H9 (cell line): Measurements from ENCODE around the gene TJP2. TPM values are rescaled to one million over a fixed set of nuclear protein-coding genes. Genes with fewer than 3 reads are reported as not detected.

ENCODE experiments used
- DNase-seq: peaks from one replicate; pipeline ENCODE4 v3.0.0-alpha.2; 2017
- H2AFZ ChIP-seq: one replicate; pipeline ENCODE4 v1.6.1; 2013; ENCODE audit warnings: mild to moderate bottlenecking, low read length, control low read depth, moderate library complexity
- H2AK5ac ChIP-seq: 2 replicates; pipeline ENCODE4 v1.6.1; 2013; ENCODE audit warnings: low read length, control low read depth, mixed read lengths; ENCODE audit not compliant: insufficient read length
- H2BK120ac ChIP-seq: one replicate; pipeline ENCODE4 v1.6.1; 2013; ENCODE audit warnings: low read depth, mild to moderate bottlenecking, low read length, control low read depth, inconsistent platforms; ENCODE audit not compliant: poor library complexity, severe bottlenecking
- H2BK12ac ChIP-seq: 2 replicates; pipeline ENCODE4 v1.6.1; 2013; ENCODE audit warnings: low read length, control low read depth, mixed read lengths, low read depth; ENCODE audit not compliant: insufficient read length
- H2BK15ac ChIP-seq: 2 replicates; pipeline ENCODE4 v1.6.1; 2013; ENCODE audit warnings: low read depth, low read length, control low read depth
- H2BK20ac ChIP-seq: one replicate; pipeline ENCODE4 v1.6.1; 2013; ENCODE audit warnings: low read depth, mild to moderate bottlenecking, low read length, control low read depth, inconsistent platforms; ENCODE audit not compliant: poor library complexity, severe bottlenecking
- H2BK5ac ChIP-seq: 2 replicates; pipeline ENCODE4 v1.6.1; 2013; ENCODE audit warnings: low read length, control low read depth, mixed read lengths; ENCODE audit not compliant: insufficient read length
- H3K14ac ChIP-seq: 2 replicates; pipeline ENCODE4 v1.6.1; 2013; ENCODE audit warnings: low read length, control low read depth; ENCODE audit not compliant: insufficient read depth
- H3K18ac ChIP-seq: 2 replicates; pipeline ENCODE4 v1.6.1; 2013; ENCODE audit warnings: low read depth, mild to moderate bottlenecking, mixed read lengths, low read length, control low read depth; ENCODE audit not compliant: insufficient read length
- H3K23ac ChIP-seq: 2 replicates; pipeline ENCODE4 v1.6.1; 2013; ENCODE audit warnings: low read length, control low read depth, mixed read lengths, low read depth; ENCODE audit not compliant: insufficient read length
- H3K23me2 ChIP-seq: 2 replicates; pipeline ENCODE4 v1.6.1; 2013; ENCODE audit warnings: low read depth, mild to moderate bottlenecking, mixed read lengths, low read length, control low read depth; ENCODE audit not compliant: insufficient read length, poor library complexity, severe bottlenecking
- H3K27ac ChIP-seq: 2 replicates; pipeline ENCODE4 v1.5.1; 2013; ENCODE audit warnings: low read length, control low read depth, mixed read lengths, low read depth; ENCODE audit not compliant: insufficient read length
- H3K27me3 ChIP-seq: 2 replicates; pipeline ENCODE4 v1.6.1; 2013; ENCODE audit warnings: low read length, control low read depth, inconsistent platforms; ENCODE audit not compliant: insufficient read depth
- H3K4ac ChIP-seq: 2 replicates; pipeline ENCODE4 v1.6.1; 2013; ENCODE audit warnings: low read depth, mild to moderate bottlenecking, control low read depth, inconsistent platforms, low read length, moderate library complexity
- H3K4me1 ChIP-seq: 2 replicates; pipeline ENCODE4 v1.6.1; 2013; ENCODE audit warnings: low read length, control low read depth, inconsistent platforms; ENCODE audit not compliant: insufficient read depth
- H3K4me2 ChIP-seq: 2 replicates; pipeline ENCODE4 v1.6.1; 2013; ENCODE audit warnings: low read length, control low read depth, mixed read lengths; ENCODE audit not compliant: insufficient read length, insufficient read depth
- H3K56ac ChIP-seq: 2 replicates; pipeline ENCODE4 v1.6.1; 2013; ENCODE audit warnings: low read depth, mild to moderate bottlenecking, mixed read lengths, low read length, control low read depth; ENCODE audit not compliant: insufficient read length
- H3K79me1 ChIP-seq: 2 replicates; pipeline ENCODE4 v1.6.1; 2013; ENCODE audit warnings: low read depth, mild to moderate bottlenecking, moderate library complexity, low read length, control low read depth, inconsistent platforms; ENCODE audit not compliant: insufficient read depth, poor library complexity, severe bottlenecking
- H3K79me2 ChIP-seq: 2 replicates; pipeline ENCODE4 v1.6.1; 2013; ENCODE audit warnings: low read length, control low read depth, inconsistent platforms; ENCODE audit not compliant: insufficient read depth
- H3K9ac ChIP-seq: 2 replicates; pipeline ENCODE4 v1.6.1; 2013; ENCODE audit warnings: low read length, control low read depth, mixed read lengths; ENCODE audit not compliant: insufficient read length; ENCODE audit errors: extremely low read depth
- H3K9me3 ChIP-seq: one replicate; pipeline ENCODE4 v1.6.1; 2013; ENCODE audit warnings: low read depth, low read length, inconsistent platforms; ENCODE audit not compliant: control insufficient read depth
- H3T11ph ChIP-seq: one replicate; pipeline ENCODE4 v1.6.1; 2013; ENCODE audit warnings: mild to moderate bottlenecking, low read length, control low read depth, inconsistent platforms
- H4K20me1 ChIP-seq: one replicate; pipeline ENCODE4 v1.6.1; 2013; ENCODE audit not compliant: control insufficient read depth, insufficient read length, insufficient read depth
- H4K5ac ChIP-seq: 2 replicates; pipeline ENCODE4 v1.6.1; 2013; ENCODE audit warnings: low read depth, mild to moderate bottlenecking, mixed read lengths, low read length, control low read depth; ENCODE audit not compliant: insufficient read length
- H4K8ac ChIP-seq: replicated peaks from 2 replicates; pipeline ENCODE4 v1.6.1; 2013; ENCODE audit warnings: low read length, control low read depth, mixed read lengths, low read depth; ENCODE audit not compliant: insufficient read length
- H4K91ac ChIP-seq: 2 replicates; pipeline ENCODE4 v1.6.1; 2013; ENCODE audit warnings: low read depth, mild to moderate bottlenecking, moderate library complexity, mixed read lengths, low read length, control low read depth; ENCODE audit not compliant: insufficient read length
- H3K27ac Mint-ChIP-seq, 3 experiments: 2 replicates in 2 of 3; 3 replicates in 1 of 3; pipeline ENCODE4 v1.8.0; 2020 to 2021; ENCODE audit warnings: mixed read lengths in 3 of 3, mild to moderate bottlenecking in 1 of 3, moderate library complexity in 1 of 3
- H3K27me3 Mint-ChIP-seq: 2 replicates; pipeline ENCODE4 v1.8.0; 2021; ENCODE audit warnings: low read depth, mild to moderate bottlenecking, moderate library complexity, mixed read lengths
- H3K36me3 Mint-ChIP-seq, 3 experiments: 2 replicates in 2 of 3; 3 replicates in 1 of 3; pipeline ENCODE4 v1.8.0; 2020 to 2021; ENCODE audit warnings: low read depth in 3 of 3, mixed read lengths in 3 of 3; ENCODE audit not compliant: insufficient read depth in 1 of 3
- H3K4me1 Mint-ChIP-seq, 2 experiments: 2 replicates each; pipeline ENCODE4 v1.8.0; 2020; ENCODE audit warnings: mixed read lengths in 2 of 2
- H3K4me3 Mint-ChIP-seq, 2 experiments: 2 replicates in 1 of 2; 3 replicates in 1 of 2; pipeline ENCODE4 v1.8.0; 2020 to 2021; ENCODE audit warnings: mild to moderate bottlenecking in 2 of 2, mixed read lengths in 2 of 2, moderate library complexity in 1 of 2
- H3K9me3 Mint-ChIP-seq, 2 experiments: 2 replicates in 1 of 2; 3 replicates in 1 of 2; pipeline ENCODE4 v1.8.0; 2020; ENCODE audit warnings: mild to moderate bottlenecking in 2 of 2, mixed read lengths in 2 of 2, moderate library complexity in 1 of 2
- WGBS: extraction: QIAGEN DNeasy Blood & Tissue Kit; methylation state at CpG from one replicate; pipeline ENCODE4 v1.1.7; 2013; ENCODE audit warnings: missing lambda C conversion rate, low lambda C conversion rate, mixed read lengths; ENCODE audit not compliant: insufficient read length; ENCODE audit errors: extremely low coverage; 5-methylcytosine and 5-hydroxymethylcytosine counted together
- total RNA-seq: library from RNA; stranded (reverse); gene quantifications from 2 replicates; pipeline ENCODE4 v1.2.1, GENCODE V29; 2021
- TF ChIP-seq, protein P1 (sequence below): fragments of 200-600 bp; sonication (generic); conservative IDR thresholded peaks from 3 replicates; pipeline ENCODE4 v1.8.0; 2021; ENCODE audit warnings: antibody characterized with exemption, mild to moderate bottlenecking

The TJP2 gene
- total RNA-seq, 1 experiment from 2014 or later = 130 TPM

DNA sequence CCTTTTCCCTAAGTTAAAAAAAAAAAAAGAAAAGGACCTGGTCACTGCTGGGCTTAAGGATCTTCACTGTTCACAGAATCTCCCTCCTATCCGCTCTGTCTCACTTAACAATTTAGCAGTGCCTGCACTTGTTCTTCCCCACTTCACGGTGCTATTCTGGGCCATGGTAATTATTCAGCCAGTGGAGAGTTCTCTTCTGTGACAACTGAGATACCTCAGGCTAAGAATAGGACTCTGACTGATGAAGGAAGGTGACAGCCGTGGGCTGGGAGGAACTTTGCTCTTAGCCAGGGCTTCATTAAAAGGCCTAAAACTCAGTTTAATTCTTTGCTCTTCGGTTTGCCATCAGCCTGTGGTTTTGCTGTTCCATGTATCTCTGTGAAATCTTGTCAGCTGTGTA lies 99.1 kb downstream of the TJP2 start:
- no peak overlapping the region for H4K5ac ChIP-seq
- H2BK5ac ChIP-seq = no peak overlapping the region
- no peak overlapping the region for H2BK120ac ChIP-seq
- Mint-ChIP-seq H3K36me3 (peaks cover 5 to 21% (median 13%) of the 10 kb centered on the region in 3 experiments; a peak in 6 of 7 replicates), H3K27me3 (peaks cover 8% of the 10 kb centered on the region; the same call in 1 of the 2 replicates), H3K4me1 (peaks cover 0 to 4% of the 10 kb centered on the region in 2 experiments; a peak in 1 of 4 replicates), H3K4me3 (no peak overlapping the region), H3K27ac (no peak overlapping the region; a peak in 1 of 7 replicates), H3K9me3 (peaks cover 20 to 29% of the 10 kb centered on the region in 2 experiments)
- no peaks in the 10 kb centered on the region for H4K20me1 ChIP-seq
- H3K18ac ChIP-seq = no peak overlapping the region
- no peaks in the 10 kb centered on the region for H3K79me1 ChIP-seq
- H3K23ac ChIP-seq = no peak overlapping the region
- no peak for DNase-seq
- H3K4me1 ChIP-seq = no peaks in the 10 kb centered on the region
- H4K8ac ChIP-seq = no peak overlapping the region
- H3K4me2 ChIP-seq = no peak overlapping the region
- no peak overlapping the region for H3K4ac ChIP-seq
- no peak overlapping the region for H2BK20ac ChIP-seq
- no peaks in the 10 kb centered on the region for H3K9me3 ChIP-seq
- H3K56ac ChIP-seq = no peak overlapping the region
- H3T11ph ChIP-seq = no peak overlapping the region
- H2AK5ac ChIP-seq = no peak overlapping the region
- no peak overlapping the region for H3K27ac ChIP-seq
- TF ChIP-seq, protein P1, sequence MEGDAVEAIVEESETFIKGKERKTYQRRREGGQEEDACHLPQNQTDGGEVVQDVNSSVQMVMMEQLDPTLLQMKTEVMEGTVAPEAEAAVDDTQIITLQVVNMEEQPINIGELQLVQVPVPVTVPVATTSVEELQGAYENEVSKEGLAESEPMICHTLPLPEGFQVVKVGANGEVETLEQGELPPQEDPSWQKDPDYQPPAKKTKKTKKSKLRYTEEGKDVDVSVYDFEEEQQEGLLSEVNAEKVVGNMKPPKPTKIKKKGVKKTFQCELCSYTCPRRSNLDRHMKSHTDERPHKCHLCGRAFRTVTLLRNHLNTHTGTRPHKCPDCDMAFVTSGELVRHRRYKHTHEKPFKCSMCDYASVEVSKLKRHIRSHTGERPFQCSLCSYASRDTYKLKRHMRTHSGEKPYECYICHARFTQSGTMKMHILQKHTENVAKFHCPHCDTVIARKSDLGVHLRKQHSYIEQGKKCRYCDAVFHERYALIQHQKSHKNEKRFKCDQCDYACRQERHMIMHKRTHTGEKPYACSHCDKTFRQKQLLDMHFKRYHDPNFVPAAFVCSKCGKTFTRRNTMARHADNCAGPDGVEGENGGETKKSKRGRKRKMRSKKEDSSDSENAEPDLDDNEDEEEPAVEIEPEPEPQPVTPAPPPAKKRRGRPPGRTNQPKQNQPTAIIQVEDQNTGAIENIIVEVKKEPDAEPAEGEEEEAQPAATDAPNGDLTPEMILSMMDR = no peak
- H3K14ac ChIP-seq = no peak overlapping the region
- H3K23me2 ChIP-seq = no peaks in the 10 kb centered on the region
- H2AFZ ChIP-seq = no peak overlapping the region
- no peaks in the 10 kb centered on the region for H3K79me2 ChIP-seq
- no peak overlapping the region for H2BK12ac ChIP-seq
- WGBS = no CpG with 5 or more reads among the region's 4 CpGs
- no peak overlapping the region for H4K91ac ChIP-seq
- H2BK15ac ChIP-seq = no peak overlapping the region
- no peak overlapping the region for H3K9ac ChIP-seq
- no peaks in the 10 kb centered on the region for H3K27me3 ChIP-seq
